Fibroblast of the conjunctiva (primary cell): ENCODE results near the gene FANCD2.
"Not testable (repeated sequence)": the region's sequence is repeated elsewhere in the genome, so short reads cannot be mapped to it uniquely, and the experiment has no call there.

Source experiments
- DNase-seq: peaks from one replicate; pipeline ENCODE4 v3.0.0-alpha.2; 2010; ENCODE audit warnings: low read depth

Gene FANCD2

GRCh38 chr3:10108091-10108490, 81.9 kb downstream of the FANCD2 start, which contains the start of gene FANCD2OS:
FANCD2OS (minus strand) TSS chr3:10108255; CDS start chr3:10104774, 3,481 bp downstream.
- no peak for DNase-seq

- peak; percentile 95 for DNase-seq
These were observed 89.3 kb downstream of the FANCD2 start, which contains the start of gene BRK1 for GRCh38 chr3:10115326-10116137. BRK1 (plus strand) TSS chr3:10115675; CDS start chr3:10115702, 27 bp downstream.

- peak; percentile 13 for DNase-seq
These were observed 89.9 kb downstream of the FANCD2 start for GRCh38 chr3:10116138-10116460.

GRCh38 chr3:10116928-10117327, 90.7 kb downstream of the FANCD2 start:
- DNase-seq: no peak

GRCh38 chr3:10119376-10119775, 93.1 kb downstream of the FANCD2 start:
- no peak for DNase-seq

- DNase-seq: no peak
These were observed 94.8 kb downstream of the FANCD2 start for GRCh38 chr3:10121064-10121463.

- DNase-seq: no peak
These were observed 96.5 kb downstream of the FANCD2 start for GRCh38 chr3:10122724-10123123.

GRCh38 chr3:10135872-10136271, 109.6 kb downstream of the FANCD2 start:
- not testable (repeated sequence) for DNase-seq

GRCh38 chr3:10136426-10137005, 110.3 kb downstream of the FANCD2 start:
- no peak for DNase-seq

GRCh38 chr3:10137178-10137577, 110.9 kb downstream of the FANCD2 start:
- DNase-seq: no peak

- no peak for DNase-seq
These were observed 114.8 kb downstream of the FANCD2 start for GRCh38 chr3:10140996-10141546.

- no peak for DNase-seq
These were observed 116.7 kb downstream of the FANCD2 start for GRCh38 chr3:10142707-10143560.

GRCh38 chr3:10145685-10146084, 119.4 kb downstream of the FANCD2 start:
- DNase-seq: no peak

- DNase-seq: no peak
These were observed 123.0 kb downstream of the FANCD2 start for GRCh38 chr3:10149226-10149625.

GRCh38 chr3:10150987-10151386, 124.8 kb downstream of the FANCD2 start:
- DNase-seq: no peak
